IMR-90 (cell line): ENCODE results near the gene SMC5.

Source experiments
- CEBPB ChIP-seq: IDR thresholded peaks from 2 replicates; pipeline ENCODE4 v1.6.1; 2012; ENCODE audit warnings: low read depth, low read length, improper control_type of control experiment
- CHD1 ChIP-seq: IDR thresholded peaks from 2 replicates; pipeline ENCODE4 v1.6.1; 2012; ENCODE audit warnings: low read depth, low read length, improper control_type of control experiment
- FOS ChIP-seq: fragments of 150-350 bp; IDR thresholded peaks from 2 replicates; pipeline ENCODE4 v1.6.1; 2016; ENCODE audit warnings: low read depth, low read length
- MAZ ChIP-seq: IDR thresholded peaks from 2 replicates; pipeline ENCODE4 v1.6.1; 2012; ENCODE audit warnings: low read depth, mild to moderate bottlenecking, low read length, improper control_type of control experiment, moderate library complexity, borderline replicate concordance
- MXI1 ChIP-seq: IDR thresholded peaks from 2 replicates; pipeline ENCODE4 v1.6.1; 2012; ENCODE audit warnings: low read depth, mild to moderate bottlenecking, low read length, moderate library complexity, borderline replicate concordance
- POLR2A ChIP-seq: IDR thresholded peaks from 2 replicates; pipeline ENCODE4 v1.6.1; 2012; ENCODE audit warnings: mild to moderate bottlenecking, low read depth, low read length
- RAD21 ChIP-seq: IDR thresholded peaks from 2 replicates; pipeline ENCODE4 v1.6.1; 2012; ENCODE audit warnings: low read length, improper control_type of control experiment
- RCOR1 ChIP-seq: IDR thresholded peaks from 2 replicates; pipeline ENCODE4 v1.6.1; 2012; ENCODE audit warnings: mild to moderate bottlenecking, low read length, improper control_type of control experiment; ENCODE audit not compliant: insufficient replicate concordance
- RFX5 ChIP-seq: IDR thresholded peaks from 2 replicates; pipeline ENCODE4 v1.8.0; 2012; ENCODE audit warnings: low read depth, mild to moderate bottlenecking, low read length, moderate library complexity
- SMC3 ChIP-seq: fragments of 150-350 bp; IDR thresholded peaks from 2 replicates; pipeline ENCODE4 v1.6.1; 2016; ENCODE audit warnings: low read depth, mild to moderate bottlenecking, antibody characterized with exemption, low read length, moderate library complexity
- TF ChIP-seq, protein P1 (sequence below): conservative IDR thresholded peaks from 2 replicates; pipeline ENCODE4 v1.5.1; 2012; ENCODE audit warnings: mild to moderate bottlenecking, low read depth, low read length, improper control_type of control experiment
- TF ChIP-seq, protein P2 (sequence below): fragments of 150-350 bp; IDR thresholded peaks from 2 replicates; pipeline ENCODE4 v1.6.1; 2017; ENCODE audit warnings: mild to moderate bottlenecking, antibody characterized with exemption, low read length, low read depth
- TF ChIP-seq, protein P3 (sequence below): fragments of 150-350 bp; IDR thresholded peaks from 2 replicates; pipeline ENCODE4 v1.6.1; 2016; ENCODE audit warnings: low read depth, mild to moderate bottlenecking, low read length, moderate library complexity, borderline replicate concordance

- no peak for TF ChIP-seq POLR2A
- TF ChIP-seq, protein P1, sequence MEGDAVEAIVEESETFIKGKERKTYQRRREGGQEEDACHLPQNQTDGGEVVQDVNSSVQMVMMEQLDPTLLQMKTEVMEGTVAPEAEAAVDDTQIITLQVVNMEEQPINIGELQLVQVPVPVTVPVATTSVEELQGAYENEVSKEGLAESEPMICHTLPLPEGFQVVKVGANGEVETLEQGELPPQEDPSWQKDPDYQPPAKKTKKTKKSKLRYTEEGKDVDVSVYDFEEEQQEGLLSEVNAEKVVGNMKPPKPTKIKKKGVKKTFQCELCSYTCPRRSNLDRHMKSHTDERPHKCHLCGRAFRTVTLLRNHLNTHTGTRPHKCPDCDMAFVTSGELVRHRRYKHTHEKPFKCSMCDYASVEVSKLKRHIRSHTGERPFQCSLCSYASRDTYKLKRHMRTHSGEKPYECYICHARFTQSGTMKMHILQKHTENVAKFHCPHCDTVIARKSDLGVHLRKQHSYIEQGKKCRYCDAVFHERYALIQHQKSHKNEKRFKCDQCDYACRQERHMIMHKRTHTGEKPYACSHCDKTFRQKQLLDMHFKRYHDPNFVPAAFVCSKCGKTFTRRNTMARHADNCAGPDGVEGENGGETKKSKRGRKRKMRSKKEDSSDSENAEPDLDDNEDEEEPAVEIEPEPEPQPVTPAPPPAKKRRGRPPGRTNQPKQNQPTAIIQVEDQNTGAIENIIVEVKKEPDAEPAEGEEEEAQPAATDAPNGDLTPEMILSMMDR, result no peak
- TF ChIP-seq, protein P2, sequence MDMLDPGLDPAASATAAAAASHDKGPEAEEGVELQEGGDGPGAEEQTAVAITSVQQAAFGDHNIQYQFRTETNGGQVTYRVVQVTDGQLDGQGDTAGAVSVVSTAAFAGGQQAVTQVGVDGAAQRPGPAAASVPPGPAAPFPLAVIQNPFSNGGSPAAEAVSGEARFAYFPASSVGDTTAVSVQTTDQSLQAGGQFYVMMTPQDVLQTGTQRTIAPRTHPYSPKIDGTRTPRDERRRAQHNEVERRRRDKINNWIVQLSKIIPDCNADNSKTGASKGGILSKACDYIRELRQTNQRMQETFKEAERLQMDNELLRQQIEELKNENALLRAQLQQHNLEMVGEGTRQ, result no peak
- no peak for TF ChIP-seq RFX5
- no peak for TF ChIP-seq CEBPB
- no peak for TF ChIP-seq RAD21
- TF ChIP-seq, protein P3, sequence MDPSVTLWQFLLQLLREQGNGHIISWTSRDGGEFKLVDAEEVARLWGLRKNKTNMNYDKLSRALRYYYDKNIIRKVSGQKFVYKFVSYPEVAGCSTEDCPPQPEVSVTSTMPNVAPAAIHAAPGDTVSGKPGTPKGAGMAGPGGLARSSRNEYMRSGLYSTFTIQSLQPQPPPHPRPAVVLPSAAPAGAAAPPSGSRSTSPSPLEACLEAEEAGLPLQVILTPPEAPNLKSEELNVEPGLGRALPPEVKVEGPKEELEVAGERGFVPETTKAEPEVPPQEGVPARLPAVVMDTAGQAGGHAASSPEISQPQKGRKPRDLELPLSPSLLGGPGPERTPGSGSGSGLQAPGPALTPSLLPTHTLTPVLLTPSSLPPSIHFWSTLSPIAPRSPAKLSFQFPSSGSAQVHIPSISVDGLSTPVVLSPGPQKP, result no peak
- no peak for TF ChIP-seq MAZ
- TF ChIP-seq FOS, result no peak
- no peak for TF ChIP-seq MXI1
- TF ChIP-seq RCOR1, result no peak
- no peak for TF ChIP-seq CHD1
- TF ChIP-seq SMC3, result no peak
Measured at GRCh38 chr9:70352356-70352755, 93.6 kb downstream of the SMC5 start.
